ENCODE results near the gene PLA1A. TPM values are rescaled to one million over a fixed set of nuclear protein-coding genes. Genes with fewer than 3 reads are reported as not detected.
A peak's percentile ranks its signal among the peaks of the same experiment; 100 is the strongest.

The PLA1A gene
- total RNA-seq, 1 donor from 2014 or later: 1.1 TPM

DNA sequence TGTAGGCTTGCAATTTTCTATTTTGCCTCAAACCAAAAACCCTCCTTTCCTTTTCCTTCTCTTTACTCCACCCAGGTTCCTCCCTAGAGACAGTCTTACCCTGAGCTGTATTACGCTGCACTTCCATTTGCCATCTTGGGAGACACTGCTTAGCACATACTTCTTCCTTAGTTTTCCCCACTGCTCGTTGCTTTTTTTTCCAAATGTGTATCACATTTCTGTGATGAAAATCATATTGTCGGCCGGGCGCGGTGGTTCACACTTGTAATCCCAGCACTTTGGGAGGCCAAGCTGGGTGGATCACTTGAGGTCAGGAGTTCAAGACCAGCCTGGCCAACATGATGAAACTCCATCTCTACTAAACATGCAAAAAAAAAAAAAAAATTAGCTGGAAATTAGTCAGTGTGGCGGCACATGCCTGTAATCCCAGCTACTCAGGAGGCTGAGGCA, 33.2 kb downstream of the PLA1A start:
- Mint-ChIP-seq H3K4me3 (no peak overlapping the region), H3K9me3 (no peaks in the 10 kb centered on the region), H3K4me1 (peaks cover 62% of the 10 kb centered on the region), H3K36me3 (ENCODE audit: low read depth) (no peaks in the 10 kb centered on the region), H3K27me3 (no peaks in the 10 kb centered on the region), H3K27ac (peak overlapping the region; percentile 32)
- CTCF ChIA-PET: interaction anchor here (1.2 kb wide), 1 partner anchor 72 kb away, joined by 3 read pairs; the partner anchor contains the start of gene CD80
- ATAC-seq (ENCODE audit: low read depth) (no peak), DNase-seq (no peak)
- TF ChIP-seq, protein P1, sequence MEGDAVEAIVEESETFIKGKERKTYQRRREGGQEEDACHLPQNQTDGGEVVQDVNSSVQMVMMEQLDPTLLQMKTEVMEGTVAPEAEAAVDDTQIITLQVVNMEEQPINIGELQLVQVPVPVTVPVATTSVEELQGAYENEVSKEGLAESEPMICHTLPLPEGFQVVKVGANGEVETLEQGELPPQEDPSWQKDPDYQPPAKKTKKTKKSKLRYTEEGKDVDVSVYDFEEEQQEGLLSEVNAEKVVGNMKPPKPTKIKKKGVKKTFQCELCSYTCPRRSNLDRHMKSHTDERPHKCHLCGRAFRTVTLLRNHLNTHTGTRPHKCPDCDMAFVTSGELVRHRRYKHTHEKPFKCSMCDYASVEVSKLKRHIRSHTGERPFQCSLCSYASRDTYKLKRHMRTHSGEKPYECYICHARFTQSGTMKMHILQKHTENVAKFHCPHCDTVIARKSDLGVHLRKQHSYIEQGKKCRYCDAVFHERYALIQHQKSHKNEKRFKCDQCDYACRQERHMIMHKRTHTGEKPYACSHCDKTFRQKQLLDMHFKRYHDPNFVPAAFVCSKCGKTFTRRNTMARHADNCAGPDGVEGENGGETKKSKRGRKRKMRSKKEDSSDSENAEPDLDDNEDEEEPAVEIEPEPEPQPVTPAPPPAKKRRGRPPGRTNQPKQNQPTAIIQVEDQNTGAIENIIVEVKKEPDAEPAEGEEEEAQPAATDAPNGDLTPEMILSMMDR (IDR thresholded peaks at IDR 0.05): no peak
- POLR2A ChIA-PET: interaction anchor here (0.8 to 2.1 kb wide), 2 partner anchors 46 to 76 kb away, joined by 3 to 5 read pairs; partner anchors contain the start of gene COX17
- intact Hi-C loops (cut with micrococcal nuclease): no loop called here

DNA sequence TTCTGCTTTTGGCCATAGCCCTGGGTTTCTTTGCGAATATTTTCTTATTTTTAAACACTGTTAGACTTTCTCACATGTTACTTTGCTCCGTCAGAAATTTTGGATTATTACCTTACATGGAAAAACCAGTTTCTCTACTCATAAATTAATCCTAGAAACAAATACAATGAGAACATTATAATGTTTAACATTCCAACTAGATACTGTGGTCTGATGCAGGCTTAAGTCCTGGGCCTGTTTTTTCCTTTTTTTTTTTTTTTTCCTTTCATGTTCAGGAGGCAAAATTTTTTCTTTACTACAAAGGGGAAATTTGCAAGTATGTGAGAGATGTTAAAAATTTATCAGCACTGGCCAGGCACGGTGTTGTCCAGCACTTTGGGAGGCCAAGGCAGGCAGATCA, 33.8 kb downstream of the PLA1A start:
- POLR2A ChIA-PET: no interaction called here

GRCh38 chr3:119632216-119632615, 34.5 kb downstream of the PLA1A start:
- H3K9me3 Mint-ChIP-seq: no peaks in the 10 kb centered on the region
- POLR2A ChIA-PET: interaction anchor here (0.5 kb wide), 1 partner anchor 175 kb away, joined by 3 read pairs; no protein-coding TSS in a partner anchor
- H3K27ac Mint-ChIP-seq: peak overlapping the region; percentile 35

More for the DNA sequence above, 33.8 kb downstream of the PLA1A start:
- TF ChIP-seq, protein P1 (IDR thresholded peaks at IDR 0.05): no peak
- H3K9me3 Mint-ChIP-seq: no peaks in the 10 kb centered on the region
- DNase-seq (no peak), ATAC-seq (ENCODE audit: low read depth) (no peak)
- H3K4me1 Mint-ChIP-seq: peaks cover 59% of the 10 kb centered on the region
- intact Hi-C loops (cut with micrococcal nuclease): no loop called here
- H3K27ac Mint-ChIP-seq: peak overlapping the region; percentile 35
- H3K36me3 Mint-ChIP-seq (ENCODE audit: low read depth): no peaks in the 10 kb centered on the region
- H3K4me3 Mint-ChIP-seq: no peak overlapping the region
- no peaks in the 10 kb centered on the region for H3K27me3 Mint-ChIP-seq
- CTCF ChIA-PET: no interaction called here

DNA sequence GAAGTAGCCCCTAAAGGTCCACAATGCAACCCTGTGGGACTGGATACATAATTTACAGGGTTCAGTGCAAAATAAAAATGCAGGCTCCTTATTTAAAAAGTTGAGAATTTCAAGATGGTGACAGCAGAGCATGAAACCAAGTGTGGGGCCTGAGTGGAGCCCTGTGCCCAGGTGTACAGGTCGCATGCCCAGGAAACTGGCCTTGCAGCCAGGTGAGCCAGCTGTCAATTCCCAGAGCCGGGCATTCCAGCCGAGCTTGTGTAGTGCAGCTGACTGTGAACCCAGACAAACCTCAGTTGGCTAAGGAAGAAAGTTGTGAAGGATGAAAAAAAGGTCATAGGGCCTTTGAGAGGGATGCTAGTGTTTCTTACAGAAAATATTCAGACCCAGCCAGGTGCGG, 35.1 kb downstream of the PLA1A start:
- intact Hi-C loops (cut with micrococcal nuclease): no loop called here
- peaks cover 58% of the 10 kb centered on the region for H3K4me1 Mint-ChIP-seq

More at GRCh38 chr3:119632216-119632615, 34.5 kb downstream of the PLA1A start:
- intact Hi-C loops (cut with micrococcal nuclease): no loop called here
- Mint-ChIP-seq H3K4me3 (no peak overlapping the region), H3K4me1 (peaks cover 58% of the 10 kb centered on the region), H3K27me3 (no peaks in the 10 kb centered on the region), H3K36me3 (ENCODE audit: low read depth) (no peaks in the 10 kb centered on the region)
- ATAC-seq (ENCODE audit: low read depth) (no peak), DNase-seq (no peak)
- CTCF ChIA-PET: no interaction called here
- TF ChIP-seq, protein P1 (IDR thresholded peaks at IDR 0.05): no peak

GRCh38 chr3:119635719-119636118, 38.0 kb downstream of the PLA1A start:
- H3K9me3 Mint-ChIP-seq: no peaks in the 10 kb centered on the region
- POLR2A ChIA-PET: interaction anchor here (3.4 kb wide), 1 partner anchor 7 kb away, joined by 51 read pairs; no protein-coding TSS in a partner anchor
- no peak overlapping the region for H3K4me3 Mint-ChIP-seq
- H3K27ac Mint-ChIP-seq: no peak overlapping the region
- CTCF ChIA-PET: no interaction called here
- no peak for DNase-seq
- intact Hi-C loops (cut with micrococcal nuclease): no loop called here
- H3K27me3 Mint-ChIP-seq: no peaks in the 10 kb centered on the region
- H3K36me3 Mint-ChIP-seq (ENCODE audit: low read depth): peaks cover 7% of the 10 kb centered on the region
- H3K4me1 Mint-ChIP-seq: peaks cover 55% of the 10 kb centered on the region
- no peak for ATAC-seq (ENCODE audit: low read depth)
- TF ChIP-seq, protein P1 (IDR thresholded peaks at IDR 0.05): no peak

More for the DNA sequence above, 35.1 kb downstream of the PLA1A start:
- Mint-ChIP-seq H3K27me3 (no peaks in the 10 kb centered on the region), H3K4me3 (no peak overlapping the region), H3K27ac (no peak overlapping the region), H3K36me3 (ENCODE audit: low read depth) (no peaks in the 10 kb centered on the region), H3K9me3 (no peaks in the 10 kb centered on the region)
- ChIA-PET POLR2A (no interaction called here), CTCF (no interaction called here)
- ATAC-seq (ENCODE audit: low read depth) (no peak), DNase-seq (no peak)
- TF ChIP-seq, protein P1 (IDR thresholded peaks at IDR 0.05): no peak
